GM12878 (cell line): ENCODE measurements around the gene PITPNM1. TPM values are rescaled to one million over a fixed set of nuclear protein-coding genes. Genes with fewer than 3 reads are reported as not detected.

Source experiments
- ATAC-seq: fragments of 200-7000 bp; cut with Tn5 transposase; 3 replicates; pipeline ENCODE4 v1.9.1; 2020; ENCODE audit warnings: mild to moderate bottlenecking, moderate library complexity
- BruUV-seq: library from RNA; stranded (reverse); fragments of 400-500 nt; replicated peaks from 2 replicates; lab custom pipeline; 2021; lab: Mats Ljungman, UMichigan
- CTCF ChIA-PET: fragments of 300-600 bp; sonication (Branson Sonifier 250); formaldehyde crosslinking; extraction: SDS; loops from one replicate; lab custom pipeline; 2021; ENCODE audit warnings: inconsistent platforms; lab: Yijun Ruan, JAX
- POLR2A ChIA-PET: fragments of 350-600 bp; formaldehyde crosslinking; extraction: SDS; loops from one replicate; lab custom pipeline; 2021; ENCODE audit warnings: inconsistent platforms; lab: Charles Lee
- RAD21 ChIA-PET: fragments of 300-600 bp; sonication (Branson Sonifier 250); formaldehyde crosslinking; loops from one replicate; lab custom pipeline; 2023; ENCODE audit warnings: antibody characterized with exemption; ENCODE audit not compliant: unreplicated experiment; lab: Charles Lee
- SMC1A ChIA-PET: fragments of 300-600 bp; sonication (Branson Sonifier 250); formaldehyde crosslinking; loops from one replicate; lab custom pipeline; 2023; ENCODE audit not compliant: unreplicated experiment, uncharacterized antibody; lab: Charles Lee
- DNase-seq: peaks from one replicate; pipeline ENCODE4 v3.0.0-alpha.2; 2011; ENCODE audit warnings: low read depth, low spot score
- FAIRE-seq: peaks from 3 replicates; lab custom pipeline; 2011; peaks lifted over from hg19 to GRCh38; lab: Jason Lieb, UNC
- H2AFZ ChIP-seq: 2 replicates; pipeline ENCODE4 v1.6.0; 2011; ENCODE audit warnings: low read depth, low read length, control low read depth; ENCODE audit not compliant: control insufficient read depth
- H3K27ac ChIP-seq: 2 replicates; pipeline ENCODE4 v1.5.1; 2011; ENCODE audit warnings: control low read depth; ENCODE audit not compliant: control insufficient read depth, insufficient read depth
- H3K27me3 ChIP-seq, 2 experiments: replicated peaks in 1 of 2; 2 replicates each; pipeline versions ENCODE4 v1.6.0 to v1.6.1; 2011; ENCODE audit warnings: low read length in 1 of 2; ENCODE audit not compliant: control insufficient read depth in 2 of 2, insufficient read depth in 2 of 2
- H3K36me3 ChIP-seq, 2 experiments: 2 replicates each; pipeline ENCODE4 v1.5.1; 2011; ENCODE audit warnings: low read length in 1 of 2; ENCODE audit not compliant: control insufficient read depth in 2 of 2, insufficient read depth in 2 of 2
- H3K4me1 ChIP-seq: 2 replicates; pipeline ENCODE4 v1.6.1; 2011; ENCODE audit warnings: mild to moderate bottlenecking, low read length, moderate library complexity, mixed read lengths; ENCODE audit not compliant: control insufficient read depth, insufficient read depth
- H3K4me2 ChIP-seq: 2 replicates; pipeline ENCODE4 v1.6.0; 2011; ENCODE audit warnings: control low read depth; ENCODE audit not compliant: control insufficient read depth, insufficient read depth
- H3K4me3 ChIP-seq: fragments of 200-600 bp; sonication (generic); 2 replicates; pipeline ENCODE4 v1.5.1; 2016
- H3K79me2 ChIP-seq: 2 replicates; pipeline ENCODE4 v1.6.0; 2011; ENCODE audit warnings: low read length; ENCODE audit not compliant: control insufficient read depth, insufficient read depth
- H3K9ac ChIP-seq: 2 replicates; pipeline ENCODE4 v1.8.0; 2011; ENCODE audit warnings: low read length, control low read depth, mixed read lengths; ENCODE audit not compliant: control insufficient read depth, insufficient read depth
- H3K9me3 ChIP-seq: replicated peaks from 3 replicates; pipeline ENCODE4 v1.5.1; 2011; ENCODE audit warnings: mild to moderate bottlenecking, low read length; ENCODE audit not compliant: control insufficient read depth, insufficient read depth
- H4K20me1 ChIP-seq: 2 replicates; pipeline ENCODE4 v1.6.0; 2011; ENCODE audit not compliant: control insufficient read depth, insufficient read depth
- CBX5 ChIP-seq: sonication (generic); IDR thresholded peaks from 2 replicates; pipeline ENCODE4 v1.6.1; 2016; ENCODE audit warnings: low read depth, moderate library complexity, mild to moderate bottlenecking, inconsistent platforms
- EED ChIP-seq: sonication (generic); IDR thresholded peaks from 2 replicates; pipeline ENCODE4 v1.6.1; 2016; ENCODE audit warnings: antibody characterized with exemption, low read depth
- EGR1 ChIP-seq, 2 experiments: IDR thresholded peaks; 1 replicate in 1 of 2; 2 replicates in 1 of 2; pipeline ENCODE4 v1.6.1; 2011 to 2012; ENCODE audit warnings: low read depth in 2 of 2, low read length in 2 of 2, borderline replicate concordance in 1 of 2, mild to moderate bottlenecking in 1 of 2, moderate library complexity in 1 of 2
- HDAC6 ChIP-seq: fragments of 200-600 bp; sonication (generic); IDR thresholded peaks from one replicate; pipeline ENCODE4 v1.8.0; 2017; ENCODE audit warnings: antibody characterized with exemption; ENCODE audit not compliant: unreplicated experiment
- MTA2 ChIP-seq: fragments of 450-650 bp; IDR thresholded peaks from 2 replicates; pipeline ENCODE4 v1.6.1; 2016; ENCODE audit warnings: low read depth, mild to moderate bottlenecking, moderate library complexity
- SKIL ChIP-seq: fragments of 450-650 bp; IDR thresholded peaks from 2 replicates; pipeline ENCODE4 v1.6.1; 2017; ENCODE audit warnings: mild to moderate bottlenecking, low read depth, inconsistent platforms; ENCODE audit not compliant: poor library complexity, severe bottlenecking
- TARDBP ChIP-seq: IDR thresholded peaks from 2 replicates; pipeline ENCODE4 v1.6.1; 2016; ENCODE audit warnings: borderline replicate concordance
- ZNF274 ChIP-seq: IDR thresholded peaks from one replicate; pipeline ENCODE4 v1.8.0; 2011; ENCODE audit not compliant: insufficient read length, insufficient read depth
- ZNF384 ChIP-seq: IDR thresholded peaks from 2 replicates; pipeline ENCODE4 v1.6.1; 2012; ENCODE audit warnings: low read depth, mild to moderate bottlenecking, low read length, improper control_type of control experiment, borderline replicate concordance
- WGBS: methylation state at CpG from one replicate; pipeline ENCODE4 v1.1.6; 2016; ENCODE audit warnings: low lambda C conversion rate; ENCODE audit not compliant: insufficient replicate concordance, insufficient coverage; ENCODE audit errors: missing lambda C conversion rate; 5-methylcytosine and 5-hydroxymethylcytosine counted together
- in situ Hi-C: fragments of 300-500 bp; cut with MboI; formaldehyde crosslinking; loops from 9 replicates; pipeline ENCODE4 v1.14.3; 2018; ENCODE audit warnings: mixed read lengths
- intact Hi-C: fragments of 100-400 bp; cut with micrococcal nuclease; formaldehyde crosslinking; loops from one replicate; pipeline ENCODE4 v1.14.2; 2022; ENCODE audit not compliant: unreplicated experiment
- polyA plus RNA-seq, 11 experiments: library from polyadenylated mRNA; depleted of rRNA in 4 of 11; unstranded in 6 of 11; stranded (reverse) in 5 of 11; fragments of >200 nt; fragmentation: Nextera tagmentation in 4 of 11; fragmentation: Illumina TruSeq in 1 of 11; extraction: Ambion mirVana in 4 of 11; extraction: Trizol in 1 of 11; gene quantifications; 1 replicate in 1 of 11; 2 replicates in 10 of 11; pipeline versions ENCODE4 v1.2.1 to v1.2.3, GENCODE V29; 2011 to 2016; ENCODE audit warnings: inconsistent platforms in 2 of 11, missing spikeins in 2 of 11, low read depth in 1 of 11
- total RNA-seq, 4 experiments: library from RNA; depleted of rRNA in 3 of 4; stranded (reverse); fragments of >200 nt in 3 of 4; fragmentation: Illumina TruSeq in 1 of 4; extraction: Trizol in 1 of 4; gene quantifications; 2 replicates each; pipeline versions ENCODE4 v1.2.1 to v1.2.3, GENCODE V29; 2013 to 2021
- TF ChIP-seq, protein P1 (sequence below): fragments of 450-650 bp; formaldehyde crosslinking; IDR thresholded peaks from 2 replicates; pipeline ENCODE4 v1.4.0; 2022; ENCODE audit warnings: mild to moderate bottlenecking, moderate library complexity
- TF ChIP-seq, protein P2 (sequence below): fragments of 450-650 bp; formaldehyde crosslinking; IDR thresholded peaks from 2 replicates; pipeline ENCODE4 v1.5.0; 2022; ENCODE audit warnings: mild to moderate bottlenecking, missing genetic modification characterization
- TF ChIP-seq, protein P3 (sequence below): fragments of 150-350 bp; IDR thresholded peaks from 2 replicates; pipeline ENCODE4 v1.6.1; 2016; ENCODE audit warnings: low read depth, low read length

PITPNM1 gene
- total and polyA plus RNA-seq, 10 of the 15 experiments (the other 5 are each of a cell fraction or from before 2014, with no cell fraction given): 0.11 to 56.8 (median 16.5) TPM

GRCh38 chr11:67455054-67455453 lies 50.1 kb downstream of the PITPNM1 start, which contains the start of gene CABP4:
Gene CABP4 (plus strand): TSS chr11:67455354. CDS start chr11:67455424, 70 bp downstream.
- CTCF ChIA-PET: no interaction called here
- Histone ChIP-seq H3K27ac (no peak within 1 kb of the TSS), H3K4me3 (no peak within 1 kb of the TSS), H4K20me1 (no peaks in the 10 kb centered on the region), H3K9me3 (no peaks in the 10 kb centered on the region), H3K36me3 (no peaks in the 10 kb centered on the region), H3K4me1 (peaks cover 11% of the 10 kb centered on the region), H3K9ac (no peak within 1 kb of the TSS), H3K4me2 (no peak within 1 kb of the TSS), H3K79me2 (no peaks in the 10 kb centered on the region), H2AFZ (no peak within 1 kb of the TSS), H3K27me3 (no peaks in the 10 kb centered on the region)
- FAIRE-seq (no peak), ATAC-seq (no peak), DNase-seq (no peak)
- RAD21 ChIA-PET: no interaction called here
- SMC1A ChIA-PET: no interaction called here
- WGBS: 36% methylated on average over 3 of the region's 3 CpGs
- POLR2A ChIA-PET: no interaction called here
- no TSS peak for BruUV-seq
- intact Hi-C loops: no loop called here
- in situ Hi-C loops: no loop called here
- TF ChIP-seq CBX5: no peak
- TF ChIP-seq TARDBP: no peak
- no peak for TF ChIP-seq EED
- TF ChIP-seq ZNF274: no peak
- TF ChIP-seq MTA2: no peak
- TF ChIP-seq, protein P1, sequence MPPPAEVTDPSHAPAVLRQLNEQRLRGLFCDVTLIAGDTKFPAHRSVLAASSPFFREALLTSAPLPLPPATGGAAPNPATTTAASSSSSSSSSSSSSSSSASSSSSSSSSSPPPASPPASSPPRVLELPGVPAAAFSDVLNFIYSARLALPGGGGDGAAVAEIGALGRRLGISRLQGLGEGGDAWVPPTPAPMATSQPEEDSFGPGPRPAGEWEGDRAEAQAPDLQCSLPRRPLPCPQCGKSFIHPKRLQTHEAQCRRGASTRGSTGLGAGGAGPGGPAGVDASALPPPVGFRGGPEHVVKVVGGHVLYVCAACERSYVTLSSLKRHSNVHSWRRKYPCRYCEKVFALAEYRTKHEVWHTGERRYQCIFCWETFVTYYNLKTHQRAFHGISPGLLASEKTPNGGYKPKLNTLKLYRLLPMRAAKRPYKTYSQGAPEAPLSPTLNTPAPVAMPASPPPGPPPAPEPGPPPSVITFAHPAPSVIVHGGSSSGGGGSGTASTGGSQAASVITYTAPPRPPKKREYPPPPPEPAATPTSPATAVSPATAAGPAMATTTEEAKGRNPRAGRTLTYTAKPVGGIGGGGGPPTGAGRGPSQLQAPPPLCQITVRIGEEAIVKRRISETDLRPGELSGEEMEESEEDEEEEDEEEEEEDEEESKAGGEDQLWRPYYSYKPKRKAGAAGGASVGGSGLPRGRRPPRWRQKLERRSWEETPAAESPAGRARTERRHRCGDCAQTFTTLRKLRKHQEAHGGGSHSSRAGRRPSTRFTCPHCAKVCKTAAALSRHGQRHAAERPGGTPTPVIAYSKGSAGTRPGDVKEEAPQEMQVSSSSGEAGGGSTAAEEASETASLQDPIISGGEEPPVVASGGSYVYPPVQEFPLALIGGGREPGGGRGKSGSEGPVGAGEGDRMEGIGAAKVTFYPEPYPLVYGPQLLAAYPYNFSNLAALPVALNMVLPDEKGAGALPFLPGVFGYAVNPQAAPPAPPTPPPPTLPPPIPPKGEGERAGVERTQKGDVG (CRISPR knock-in tag): no peak
- TF ChIP-seq ZNF384: no peak
- TF ChIP-seq EGR1 (IDR thresholded peaks at IDR 0.05; ENCODE audit: borderline replicate concordance in 1 of 2, low read depth in 2 of 2, low read length in 2 of 2): no peak
- TF ChIP-seq SKIL: no peak
- TF ChIP-seq, protein P2, sequence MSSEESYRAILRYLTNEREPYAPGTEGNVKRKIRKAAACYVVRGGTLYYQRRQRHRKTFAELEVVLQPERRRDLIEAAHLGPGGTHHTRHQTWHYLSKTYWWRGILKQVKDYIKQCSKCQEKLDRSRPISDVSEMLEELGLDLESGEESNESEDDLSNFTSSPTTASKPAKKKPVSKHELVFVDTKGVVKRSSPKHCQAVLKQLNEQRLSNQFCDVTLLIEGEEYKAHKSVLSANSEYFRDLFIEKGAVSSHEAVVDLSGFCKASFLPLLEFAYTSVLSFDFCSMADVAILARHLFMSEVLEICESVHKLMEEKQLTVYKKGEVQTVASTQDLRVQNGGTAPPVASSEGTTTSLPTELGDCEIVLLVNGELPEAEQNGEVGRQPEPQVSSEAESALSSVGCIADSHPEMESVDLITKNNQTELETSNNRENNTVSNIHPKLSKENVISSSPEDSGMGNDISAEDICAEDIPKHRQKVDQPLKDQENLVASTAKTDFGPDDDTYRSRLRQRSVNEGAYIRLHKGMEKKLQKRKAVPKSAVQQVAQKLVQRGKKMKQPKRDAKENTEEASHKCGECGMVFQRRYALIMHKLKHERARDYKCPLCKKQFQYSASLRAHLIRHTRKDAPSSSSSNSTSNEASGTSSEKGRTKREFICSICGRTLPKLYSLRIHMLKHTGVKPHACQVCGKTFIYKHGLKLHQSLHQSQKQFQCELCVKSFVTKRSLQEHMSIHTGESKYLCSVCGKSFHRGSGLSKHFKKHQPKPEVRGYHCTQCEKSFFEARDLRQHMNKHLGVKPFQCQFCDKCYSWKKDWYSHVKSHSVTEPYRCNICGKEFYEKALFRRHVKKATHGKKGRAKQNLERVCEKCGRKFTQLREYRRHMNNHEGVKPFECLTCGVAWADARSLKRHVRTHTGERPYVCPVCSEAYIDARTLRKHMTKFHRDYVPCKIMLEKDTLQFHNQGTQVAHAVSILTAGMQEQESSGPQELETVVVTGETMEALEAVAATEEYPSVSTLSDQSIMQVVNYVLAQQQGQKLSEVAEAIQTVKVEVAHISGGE (CRISPR knock-in tag): no peak
- TF ChIP-seq, protein P3, sequence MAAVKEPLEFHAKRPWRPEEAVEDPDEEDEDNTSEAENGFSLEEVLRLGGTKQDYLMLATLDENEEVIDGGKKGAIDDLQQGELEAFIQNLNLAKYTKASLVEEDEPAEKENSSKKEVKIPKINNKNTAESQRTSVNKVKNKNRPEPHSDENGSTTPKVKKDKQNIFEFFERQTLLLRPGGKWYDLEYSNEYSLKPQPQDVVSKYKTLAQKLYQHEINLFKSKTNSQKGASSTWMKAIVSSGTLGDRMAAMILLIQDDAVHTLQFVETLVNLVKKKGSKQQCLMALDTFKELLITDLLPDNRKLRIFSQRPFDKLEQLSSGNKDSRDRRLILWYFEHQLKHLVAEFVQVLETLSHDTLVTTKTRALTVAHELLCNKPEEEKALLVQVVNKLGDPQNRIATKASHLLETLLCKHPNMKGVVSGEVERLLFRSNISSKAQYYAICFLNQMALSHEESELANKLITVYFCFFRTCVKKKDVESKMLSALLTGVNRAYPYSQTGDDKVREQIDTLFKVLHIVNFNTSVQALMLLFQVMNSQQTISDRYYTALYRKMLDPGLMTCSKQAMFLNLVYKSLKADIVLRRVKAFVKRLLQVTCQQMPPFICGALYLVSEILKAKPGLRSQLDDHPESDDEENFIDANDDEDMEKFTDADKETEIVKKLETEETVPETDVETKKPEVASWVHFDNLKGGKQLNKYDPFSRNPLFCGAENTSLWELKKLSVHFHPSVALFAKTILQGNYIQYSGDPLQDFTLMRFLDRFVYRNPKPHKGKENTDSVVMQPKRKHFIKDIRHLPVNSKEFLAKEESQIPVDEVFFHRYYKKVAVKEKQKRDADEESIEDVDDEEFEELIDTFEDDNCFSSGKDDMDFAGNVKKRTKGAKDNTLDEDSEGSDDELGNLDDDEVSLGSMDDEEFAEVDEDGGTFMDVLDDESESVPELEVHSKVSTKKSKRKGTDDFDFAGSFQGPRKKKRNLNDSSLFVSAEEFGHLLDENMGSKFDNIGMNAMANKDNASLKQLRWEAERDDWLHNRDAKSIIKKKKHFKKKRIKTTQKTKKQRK: no peak
- no peak for TF ChIP-seq HDAC6
